GM12801 (cell line): ENCODE data around the gene PPP2R5C.

Experiments
- CTCF ChIP-seq: IDR thresholded peaks from one replicate; pipeline ENCODE4 v1.5.1; 2011; ENCODE audit warnings: control low read depth; ENCODE audit not compliant: insufficient read length; ENCODE audit errors: extremely low read depth

PPP2R5C gene

GRCh38 chr14:101889898-101890297 is 128.4 kb downstream of the PPP2R5C start:
- TF ChIP-seq CTCF: no peak

DNA sequence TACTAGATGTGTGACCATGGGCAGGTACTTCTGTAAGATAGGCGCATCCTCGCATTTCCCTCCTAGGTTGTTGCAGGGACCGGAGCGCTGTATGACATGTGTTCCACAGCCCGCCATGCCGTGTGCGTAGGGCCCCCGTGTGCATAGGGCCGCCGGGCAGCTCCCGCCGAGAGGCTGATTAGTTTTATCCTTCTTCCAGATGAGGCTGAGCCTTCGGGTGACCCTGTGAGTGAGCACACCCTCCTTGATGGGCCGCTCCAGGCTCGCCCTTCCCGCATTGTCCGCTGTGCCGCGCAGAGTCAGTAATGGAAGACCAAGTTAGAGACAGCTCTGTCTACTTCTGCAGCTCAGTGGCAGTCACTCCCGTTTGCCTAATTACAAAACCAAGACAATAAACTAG is 130.0 kb downstream of the PPP2R5C start:
- TF ChIP-seq CTCF: no peak

- TF ChIP-seq CTCF: no peak
Measured at GRCh38 chr14:101893759-101894158, 132.2 kb downstream of the PPP2R5C start.

- TF ChIP-seq CTCF: no peak
Measured at GRCh38 chr14:101894365-101895081, 133.0 kb downstream of the PPP2R5C start.

DNA sequence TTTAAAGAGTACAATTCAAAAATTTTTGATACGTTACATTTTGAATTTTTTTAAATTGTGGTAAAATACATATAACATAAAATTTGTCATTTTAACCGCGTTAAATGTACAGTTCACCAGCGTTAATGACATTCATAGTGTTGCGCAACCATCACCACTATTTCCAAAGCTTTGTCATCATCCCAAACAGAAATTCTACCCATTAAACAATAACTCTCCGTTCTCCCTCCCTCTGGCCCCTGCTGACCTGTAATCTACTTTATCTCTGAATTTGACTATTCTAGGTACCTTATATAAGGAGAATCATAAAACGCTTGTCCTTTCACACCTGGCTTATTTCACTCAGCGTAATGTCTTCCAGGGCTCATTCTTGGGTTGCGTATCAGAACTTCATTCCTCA is 133.7 kb downstream of the PPP2R5C start:
- TF ChIP-seq CTCF: no peak

GRCh38 chr14:101897326-101897725 is 135.8 kb downstream of the PPP2R5C start:
- no peak for TF ChIP-seq CTCF

DNA sequence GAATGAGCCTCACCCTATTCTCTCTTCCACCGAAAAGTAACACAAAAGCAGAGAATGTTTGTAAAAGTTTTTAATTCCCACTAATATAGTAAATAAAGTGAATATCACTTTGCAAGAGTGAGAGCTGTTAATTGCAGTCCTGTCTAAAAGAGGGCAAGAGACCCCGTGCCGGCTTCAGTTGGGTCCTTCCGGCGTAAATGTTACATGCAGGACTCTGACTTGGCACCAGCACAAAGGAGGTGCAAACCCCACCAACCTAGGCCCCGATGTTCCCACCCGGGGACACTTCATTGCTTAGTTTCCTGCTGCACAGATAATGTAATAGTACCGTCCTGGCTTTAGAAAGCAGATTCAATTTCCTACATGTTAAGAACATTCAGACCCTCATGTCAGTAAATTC is 136.9 kb downstream of the PPP2R5C start:
- TF ChIP-seq CTCF: no peak
